Measurements from ENCODE around the gene GPS1. TPM values are rescaled to one million over a fixed set of nuclear protein-coding genes. Genes with fewer than 3 reads are reported as not detected.

GPS1 gene
- total and polyA plus RNA-seq, 2 experiments from 2014 or later, result 136 to 242 TPM

DNA sequence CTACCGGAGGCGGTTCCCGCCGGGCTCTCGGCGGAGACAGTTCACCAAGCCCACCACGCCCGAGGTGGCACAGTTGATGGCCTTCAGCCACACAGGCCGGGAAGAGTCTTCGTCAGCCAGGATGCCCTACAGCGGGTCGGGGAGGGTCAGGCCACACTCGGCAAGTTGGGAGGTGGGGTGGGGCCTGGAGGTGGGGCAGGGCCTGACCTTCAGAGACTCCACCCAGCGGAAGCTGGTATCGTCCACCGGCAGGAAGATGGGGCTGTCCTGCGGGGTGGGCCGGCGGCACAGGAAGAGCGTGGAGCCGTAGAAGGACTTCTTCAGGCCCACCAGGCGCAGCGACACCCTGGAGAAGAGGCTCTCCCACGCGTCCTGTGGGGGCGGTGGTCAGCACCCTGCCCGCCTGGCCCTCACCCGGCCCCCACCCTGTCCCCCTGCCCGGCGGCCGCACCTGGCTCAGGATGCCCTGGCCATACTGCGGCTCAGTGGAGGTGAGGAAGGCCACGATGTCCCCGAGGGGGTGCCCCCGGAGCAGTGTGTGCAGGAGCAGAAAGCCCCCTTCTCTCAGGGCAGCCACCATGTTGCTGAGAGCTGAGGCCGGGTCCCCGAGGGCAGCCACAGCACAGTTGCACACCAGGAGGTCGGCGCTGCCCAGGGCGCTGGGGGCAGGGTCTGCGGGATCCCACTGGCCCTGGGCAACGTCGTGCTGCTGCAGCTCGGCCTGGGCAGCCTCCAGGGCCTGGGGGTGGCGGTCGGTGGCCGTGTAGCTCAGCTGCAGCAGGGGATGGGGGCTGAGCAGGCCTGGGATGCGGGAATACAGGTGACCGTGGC is 33.5 kb downstream of the GPS1 start:
- peaks cover 7% of the 10 kb centered on the region; the same call in 1 of the 2 replicates for H3K36me3 ChIP-seq (ENCODE audit: insufficient read depth)
- Mint-ChIP-seq H3K9me3 (no peaks in the 10 kb centered on the region), H3K4me3 (no peak overlapping the region), H3K4me1 (no peaks in the 10 kb centered on the region), H3K27ac (no peak overlapping the region), H3K27me3 (ENCODE audit: insufficient read depth, low read depth, poor library complexity) (peaks cover 6% of the 10 kb centered on the region), H3K36me3 (ENCODE audit: low read depth) (peaks cover 56% of the 10 kb centered on the region; the same call in 2 of the 3 replicates)
- no peak for ATAC-seq
- no peak overlapping the region for H3K4me3 ChIP-seq
- no peak for DNase-seq (ENCODE audit: low spot score)
- peaks cover 18% of the 10 kb centered on the region for H3F3A ChIP-seq (replicated peaks; ENCODE audit: low read depth)
- H3K79me2 ChIP-seq (replicated peaks; ENCODE audit: insufficient read depth), result no peaks in the 10 kb centered on the region
- H3K4me1 ChIP-seq (ENCODE audit: insufficient read depth), result no peaks in the 10 kb centered on the region
- no peak overlapping the region for H3K27ac ChIP-seq (ENCODE audit: low read depth)
- TF ChIP-seq POLR2AphosphoS5 (IDR thresholded peaks at IDR 0.05; ENCODE audit: low read depth) (no peak), EZH2phosphoT487 (IDR thresholded peaks at IDR 0.05; ENCODE audit: unreplicated experiment) (no peak), NANOG (IDR thresholded peaks at IDR 0.05; ENCODE audit: borderline replicate concordance) (no peak), EZH2 (IDR thresholded peaks at IDR 0.05; ENCODE audit: low read depth, unreplicated experiment) (no peak)
- H4K20me1 ChIP-seq (replicated peaks; ENCODE audit: insufficient read depth), result peaks cover 11% of the 10 kb centered on the region
- no peaks in the 10 kb centered on the region for H3K27me3 ChIP-seq (ENCODE audit: insufficient read depth)
- H3K4me2 ChIP-seq, result no peak overlapping the region
- no peaks in the 10 kb centered on the region for H3K9me2 ChIP-seq (ENCODE audit: insufficient read depth)
- H2AFZ ChIP-seq, result no peak overlapping the region

DNA sequence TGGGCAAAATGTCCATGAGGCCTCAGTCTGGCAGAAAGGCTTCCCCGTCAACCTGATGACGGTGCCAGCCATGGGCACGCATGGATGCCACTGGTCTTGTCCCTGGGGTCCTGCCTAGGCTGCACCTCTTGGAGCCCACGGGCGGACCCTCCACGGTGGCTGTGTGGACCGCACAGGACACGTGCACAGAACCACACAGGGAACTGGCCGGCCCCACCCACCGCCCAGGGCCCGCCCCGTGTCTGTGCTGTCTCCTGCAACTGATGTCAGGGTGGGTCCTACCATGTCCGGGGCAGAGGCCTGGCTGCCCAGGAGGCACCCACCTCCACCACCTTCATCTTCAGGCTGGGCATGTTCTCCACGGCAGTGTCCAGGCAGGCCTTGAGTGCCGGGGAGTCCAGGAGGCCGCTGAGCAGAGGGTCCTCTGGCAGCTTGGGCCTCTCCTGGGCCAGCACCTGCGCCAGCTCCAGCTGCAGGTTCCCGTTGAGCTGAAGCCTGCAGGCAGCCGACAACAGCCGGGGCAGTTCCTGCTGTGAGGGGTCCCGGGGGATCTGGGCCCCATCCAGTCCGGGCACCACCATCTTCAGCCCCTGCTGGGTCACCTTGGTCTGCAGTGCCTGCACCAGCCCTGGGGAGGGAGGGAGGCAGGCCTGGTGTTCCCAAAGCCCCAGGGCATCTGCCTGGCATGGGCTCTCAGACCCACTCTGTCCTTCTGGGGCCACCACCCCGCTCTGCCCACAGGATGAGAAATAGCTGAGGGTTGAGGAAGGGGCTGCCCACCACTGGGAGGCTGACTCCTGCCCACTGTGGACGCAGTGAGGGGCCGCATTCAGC is 34.5 kb downstream of the GPS1 start:
- H3F3A ChIP-seq (replicated peaks; ENCODE audit: low read depth), result peaks cover 18% of the 10 kb centered on the region; the same call in 1 of the 2 replicates
- H3K4me1 Mint-ChIP-seq, result no peaks in the 10 kb centered on the region
- H3K27ac ChIP-seq (ENCODE audit: low read depth), result no peak overlapping the region
- H2AFZ ChIP-seq, result no peak overlapping the region
- H3K4me3 Mint-ChIP-seq, result no peak overlapping the region
- peaks cover 10% of the 10 kb centered on the region for H3K27me3 Mint-ChIP-seq (ENCODE audit: insufficient read depth, low read depth, poor library complexity)
- ATAC-seq (no peak), DNase-seq (ENCODE audit: low spot score) (no peak)
- no peak overlapping the region for H3K4me2 ChIP-seq
- H3K9me3 Mint-ChIP-seq, result no peaks in the 10 kb centered on the region
- no peaks in the 10 kb centered on the region for H3K79me2 ChIP-seq (replicated peaks; ENCODE audit: insufficient read depth)
- H4K20me1 ChIP-seq (replicated peaks; ENCODE audit: insufficient read depth), result peaks cover 15% of the 10 kb centered on the region
- peaks cover 55% of the 10 kb centered on the region; the same call in 2 of the 3 replicates for H3K36me3 Mint-ChIP-seq (ENCODE audit: low read depth)
- no peaks in the 10 kb centered on the region for H3K4me1 ChIP-seq (ENCODE audit: insufficient read depth)
- peaks cover 8% of the 10 kb centered on the region; the same call in 1 of the 2 replicates for H3K36me3 ChIP-seq (ENCODE audit: insufficient read depth)
- H3K9me2 ChIP-seq (ENCODE audit: insufficient read depth), result no peaks in the 10 kb centered on the region
- H3K27ac Mint-ChIP-seq, result no peak overlapping the region
- TF ChIP-seq, protein P1, sequence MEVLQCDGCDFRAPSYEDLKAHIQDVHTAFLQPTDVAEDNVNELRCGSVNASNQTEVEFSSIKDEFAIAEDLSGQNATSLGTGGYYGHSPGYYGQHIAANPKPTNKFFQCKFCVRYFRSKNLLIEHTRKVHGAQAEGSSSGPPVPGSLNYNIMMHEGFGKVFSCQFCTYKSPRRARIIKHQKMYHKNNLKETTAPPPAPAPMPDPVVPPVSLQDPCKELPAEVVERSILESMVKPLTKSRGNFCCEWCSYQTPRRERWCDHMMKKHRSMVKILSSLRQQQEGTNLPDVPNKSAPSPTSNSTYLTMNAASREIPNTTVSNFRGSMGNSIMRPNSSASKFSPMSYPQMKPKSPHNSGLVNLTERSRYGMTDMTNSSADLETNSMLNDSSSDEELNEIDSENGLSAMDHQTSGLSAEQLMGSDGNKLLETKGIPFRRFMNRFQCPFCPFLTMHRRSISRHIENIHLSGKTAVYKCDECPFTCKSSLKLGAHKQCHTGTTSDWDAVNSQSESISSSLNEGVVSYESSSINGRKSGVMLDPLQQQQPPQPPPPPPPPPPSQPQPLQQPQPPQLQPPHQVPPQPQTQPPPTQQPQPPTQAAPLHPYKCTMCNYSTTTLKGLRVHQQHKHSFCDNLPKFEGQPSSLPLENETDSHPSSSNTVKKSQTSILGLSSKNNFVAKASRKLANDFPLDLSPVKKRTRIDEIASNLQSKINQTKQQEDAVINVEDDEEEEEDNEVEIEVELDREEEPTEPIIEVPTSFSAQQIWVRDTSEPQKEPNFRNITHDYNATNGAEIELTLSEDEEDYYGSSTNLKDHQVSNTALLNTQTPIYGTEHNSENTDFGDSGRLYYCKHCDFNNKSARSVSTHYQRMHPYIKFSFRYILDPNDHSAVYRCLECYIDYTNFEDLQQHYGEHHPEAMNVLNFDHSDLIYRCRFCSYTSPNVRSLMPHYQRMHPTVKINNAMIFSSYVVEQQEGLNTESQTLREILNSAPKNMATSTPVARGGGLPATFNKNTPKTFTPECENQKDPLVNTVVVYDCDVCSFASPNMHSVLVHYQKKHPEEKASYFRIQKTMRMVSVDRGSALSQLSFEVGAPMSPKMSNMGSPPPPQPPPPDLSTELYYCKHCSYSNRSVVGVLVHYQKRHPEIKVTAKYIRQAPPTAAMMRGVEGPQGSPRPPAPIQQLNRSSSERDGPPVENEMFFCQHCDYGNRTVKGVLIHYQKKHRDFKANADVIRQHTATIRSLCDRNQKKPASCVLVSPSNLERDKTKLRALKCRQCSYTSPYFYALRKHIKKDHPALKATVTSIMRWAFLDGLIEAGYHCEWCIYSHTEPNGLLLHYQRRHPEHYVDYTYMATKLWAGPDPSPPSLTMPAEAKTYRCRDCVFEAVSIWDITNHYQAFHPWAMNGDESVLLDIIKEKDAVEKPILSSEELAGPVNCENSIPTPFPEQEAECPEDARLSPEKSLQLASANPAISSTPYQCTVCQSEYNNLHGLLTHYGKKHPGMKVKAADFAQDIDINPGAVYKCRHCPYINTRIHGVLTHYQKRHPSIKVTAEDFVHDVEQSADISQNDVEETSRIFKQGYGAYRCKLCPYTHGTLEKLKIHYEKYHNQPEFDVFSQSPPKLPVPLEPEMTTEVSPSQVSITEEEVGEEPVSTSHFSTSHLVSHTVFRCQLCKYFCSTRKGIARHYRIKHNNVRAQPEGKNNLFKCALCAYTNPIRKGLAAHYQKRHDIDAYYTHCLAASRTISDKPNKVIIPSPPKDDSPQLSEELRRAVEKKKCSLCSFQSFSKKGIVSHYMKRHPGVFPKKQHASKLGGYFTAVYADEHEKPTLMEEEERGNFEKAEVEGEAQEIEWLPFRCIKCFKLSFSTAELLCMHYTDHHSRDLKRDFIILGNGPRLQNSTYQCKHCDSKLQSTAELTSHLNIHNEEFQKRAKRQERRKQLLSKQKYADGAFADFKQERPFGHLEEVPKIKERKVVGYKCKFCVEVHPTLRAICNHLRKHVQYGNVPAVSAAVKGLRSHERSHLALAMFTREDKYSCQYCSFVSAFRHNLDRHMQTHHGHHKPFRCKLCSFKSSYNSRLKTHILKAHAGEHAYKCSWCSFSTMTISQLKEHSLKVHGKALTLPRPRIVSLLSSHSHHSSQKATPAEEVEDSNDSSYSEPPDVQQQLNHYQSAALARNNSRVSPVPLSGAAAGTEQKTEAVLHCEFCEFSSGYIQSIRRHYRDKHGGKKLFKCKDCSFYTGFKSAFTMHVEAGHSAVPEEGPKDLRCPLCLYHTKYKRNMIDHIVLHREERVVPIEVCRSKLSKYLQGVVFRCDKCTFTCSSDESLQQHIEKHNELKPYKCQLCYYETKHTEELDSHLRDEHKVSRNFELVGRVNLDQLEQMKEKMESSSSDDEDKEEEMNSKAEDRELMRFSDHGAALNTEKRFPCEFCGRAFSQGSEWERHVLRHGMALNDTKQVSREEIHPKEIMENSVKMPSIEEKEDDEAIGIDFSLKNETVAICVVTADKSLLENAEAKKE (CRISPR knock-in tag; IDR thresholded peaks at IDR 0.05), result no peak
- H3K27me3 ChIP-seq (ENCODE audit: insufficient read depth), result no peaks in the 10 kb centered on the region
- no peak overlapping the region for H3K4me3 ChIP-seq
